Activated naive CD4-positive, alpha-beta T cell (primary cell): ENCODE measurements around the gene GALK2.
"Not testable (repeated sequence)": the region's sequence is repeated elsewhere in the genome, so short reads cannot be mapped to it uniquely, and the experiment has no call there.

Experiments
- DNase-seq, 4 experiments: peaks; one replicate each; lab custom pipeline; 2025; lab: John Stamatoyannopoulos, UW

GALK2 gene

DNA sequence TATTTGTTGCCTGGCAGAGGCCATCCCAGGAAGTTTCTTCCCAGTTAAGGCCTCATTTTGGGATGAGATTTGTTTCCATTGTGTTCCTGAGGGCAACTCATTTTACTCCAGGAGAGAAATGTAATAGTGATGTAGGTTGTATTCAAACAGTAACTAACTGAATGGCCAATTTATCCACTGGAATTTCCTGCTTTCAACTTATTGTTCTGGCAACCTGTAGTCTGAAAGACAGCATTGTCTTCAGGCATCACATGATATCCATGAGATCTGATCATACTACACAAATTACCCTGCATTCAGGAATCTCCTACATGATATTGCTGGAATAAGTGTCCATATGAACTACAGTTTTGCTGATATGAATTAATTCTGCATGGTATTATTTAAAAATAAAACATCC lies 173.5 kb downstream of the GALK2 start:
- DNase-seq = no peak

DNA sequence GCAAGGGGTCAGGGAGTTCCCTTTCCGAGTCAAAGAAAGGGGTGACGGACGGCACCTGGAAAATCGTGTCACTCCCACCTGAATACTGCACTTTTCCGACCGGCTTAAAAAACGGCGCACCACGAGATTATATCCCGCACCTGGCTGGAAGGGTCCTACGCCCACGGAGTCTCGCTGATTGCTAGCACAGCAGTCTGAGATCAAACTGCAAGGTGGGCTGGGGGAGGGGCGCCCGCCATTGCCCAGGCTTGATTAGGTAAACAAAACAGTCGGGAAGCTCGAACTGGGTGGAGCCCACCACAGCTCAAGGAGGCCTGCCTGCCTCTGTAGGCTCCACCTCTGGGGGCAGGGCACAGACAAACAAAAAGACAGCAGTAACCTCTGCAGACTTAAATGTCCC lies 184.4 kb downstream of the GALK2 start:
- DNase-seq = not testable (repeated sequence)

DNA sequence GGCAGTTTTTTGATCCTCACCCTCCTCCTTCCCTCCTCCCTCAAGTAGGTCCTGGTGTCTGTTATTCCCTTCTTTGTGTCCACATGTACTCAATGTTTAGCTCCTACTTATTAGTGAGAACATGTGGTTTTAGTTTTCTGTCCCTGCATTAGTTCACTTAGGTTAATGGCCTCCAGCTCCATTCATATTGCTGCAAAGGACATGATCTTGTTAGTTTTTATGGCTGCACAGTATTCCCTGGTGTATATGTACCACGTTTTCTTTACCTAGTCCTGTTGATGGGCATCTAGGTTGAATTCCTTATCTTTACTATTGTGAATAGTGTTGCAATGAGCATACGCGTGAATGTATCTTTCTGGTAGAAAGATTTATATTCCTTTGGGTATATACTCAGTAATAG lies 191.3 kb downstream of the GALK2 start:
- DNase-seq = no peak

DNA sequence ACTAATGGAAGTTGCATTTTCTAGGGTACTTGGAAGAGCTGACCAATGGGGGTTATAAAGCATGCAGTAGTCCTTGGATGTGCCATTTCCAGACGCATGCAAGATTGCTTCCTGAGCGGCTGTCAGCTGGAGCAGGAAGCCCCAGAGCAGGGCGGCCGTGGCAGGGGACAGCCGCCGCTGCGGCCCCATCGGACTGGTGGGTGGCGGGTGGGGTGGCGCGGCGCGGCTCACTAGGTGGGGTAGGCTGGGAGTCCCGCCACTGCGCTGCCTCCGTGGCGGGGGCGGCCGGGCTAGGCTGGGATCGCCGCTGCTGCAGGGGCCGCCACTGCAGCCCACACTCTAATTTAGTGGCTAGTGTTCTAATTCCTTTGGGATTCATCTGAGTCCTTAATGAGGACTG lies 196.4 kb downstream of the GALK2 start:
- DNase-seq = no peak

DNA sequence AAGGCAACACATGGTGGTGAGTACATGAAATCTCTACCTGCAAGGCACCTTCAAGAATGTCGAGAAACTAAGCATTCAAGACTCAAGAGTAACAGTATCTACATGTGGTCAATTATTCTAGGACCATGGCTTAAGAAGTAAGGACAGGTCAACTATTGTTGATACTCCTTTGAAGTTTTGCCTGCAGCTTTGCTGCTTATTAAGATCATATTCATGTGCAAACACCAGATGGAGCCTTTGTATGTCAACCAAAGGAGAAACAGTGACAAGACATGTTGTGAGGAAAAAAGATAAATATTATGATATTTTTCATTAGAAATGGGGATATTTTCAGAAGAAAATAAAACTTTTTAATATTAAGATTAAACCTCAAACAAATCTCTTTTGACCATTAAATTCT lies 200.7 kb downstream of the GALK2 start:
- no peak for DNase-seq

DNA sequence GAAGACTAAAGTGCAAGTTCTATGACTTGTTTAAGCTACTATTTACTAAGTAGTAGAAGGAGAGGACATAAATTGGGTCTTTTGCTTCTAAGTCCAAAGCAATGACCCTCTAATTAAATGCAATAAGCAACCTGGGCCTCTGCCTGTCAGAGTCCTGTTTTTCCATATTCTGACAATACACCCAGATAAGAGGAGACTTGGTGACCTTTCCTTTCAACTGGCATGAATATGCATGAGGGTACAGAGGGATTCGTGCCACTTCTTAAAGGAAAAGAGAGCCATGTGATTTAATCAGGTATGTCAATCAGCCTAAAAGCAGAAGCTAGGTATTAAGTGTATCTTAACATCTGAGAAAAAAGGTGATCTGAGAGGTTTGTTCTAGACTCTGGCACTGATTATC lies 202.3 kb downstream of the GALK2 start:
- no peak for DNase-seq

DNA sequence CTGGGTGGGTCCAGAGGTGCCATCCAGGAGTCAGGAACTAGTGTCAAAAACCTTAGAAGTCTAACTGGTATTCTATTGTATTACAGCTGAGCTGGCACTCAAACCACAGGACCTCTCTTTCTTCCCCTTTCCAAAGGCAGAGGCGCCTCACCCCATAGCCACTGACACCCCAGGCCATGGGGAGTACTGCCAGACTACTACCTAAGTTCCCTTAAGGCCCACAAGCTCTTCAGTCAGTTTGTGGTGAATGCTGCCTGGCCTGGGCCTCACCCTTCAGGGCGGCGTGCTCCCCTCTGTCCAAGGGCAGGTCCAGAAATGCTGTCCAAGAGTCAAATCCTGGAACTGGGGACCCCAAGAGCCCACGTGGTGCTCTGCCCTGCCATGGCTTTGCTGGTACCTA lies 209.9 kb downstream of the GALK2 start:
- DNase-seq = no peak

DNA sequence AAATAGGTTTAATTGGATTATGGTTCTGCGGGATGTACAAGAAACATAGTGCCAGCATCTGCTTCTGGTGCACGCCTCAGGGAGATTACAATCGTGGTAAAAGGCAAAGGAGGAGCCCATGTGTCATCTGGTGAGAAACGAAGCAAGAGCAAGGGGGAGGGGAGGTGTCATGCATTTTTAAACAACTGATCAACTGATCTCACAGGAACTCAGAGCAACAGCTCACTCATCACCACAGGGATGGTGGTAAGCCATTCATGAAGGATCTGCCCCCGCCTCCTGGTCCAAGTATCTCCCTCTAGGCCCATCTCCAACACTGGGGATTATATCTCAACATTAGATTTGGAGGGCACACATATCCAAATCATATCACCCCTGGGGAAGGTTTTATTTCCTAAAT lies 210.9 kb downstream of the GALK2 start:
- DNase-seq = no peak
